K562 (cell line): ENCODE data around the gene PI4K2B. TPM values are rescaled to one million over a fixed set of nuclear protein-coding genes. Genes with fewer than 3 reads are reported as not detected.

Experiments
- BRCA1 ChIP-seq, 2 experiments: fragments of 450-650 bp in 1 of 2; sonication (generic) in 1 of 2; formaldehyde crosslinking in 1 of 2; IDR thresholded peaks; 2 replicates each; pipeline versions ENCODE4 v1.5.0 to v1.6.1; 2017 to 2020; ENCODE audit warnings: mild to moderate bottlenecking in 1 of 2, missing genetic modification reagents in 1 of 2
- BRD9 ChIP-seq: fragments of 450-650 bp; IDR thresholded peaks from 2 replicates; pipeline ENCODE4 v1.6.1; 2018; ENCODE audit warnings: low read depth; ENCODE audit not compliant: partially characterized antibody
- CREB5 ChIP-seq: fragments of 250-450 bp; sonication (Bioruptor Pico); IDR thresholded peaks from 2 replicates; pipeline ENCODE4 v1.5.0; 2020; ENCODE audit warnings: mild to moderate bottlenecking
- DDX20 ChIP-seq: fragments of 450-650 bp; IDR thresholded peaks from 2 replicates; pipeline ENCODE4 v1.6.1; 2016; ENCODE audit warnings: missing genetic modification characterization, low read depth, mild to moderate bottlenecking, missing compliant biosample characterization, moderate library complexity
- IRF2 ChIP-seq: sonication (generic); formaldehyde crosslinking; IDR thresholded peaks from 2 replicates; pipeline ENCODE4 v1.8.1; 2022; ENCODE audit warnings: mild to moderate bottlenecking, missing genetic modification reagents
- KAT2B ChIP-seq: IDR thresholded peaks from one replicate; pipeline ENCODE4 v1.6.1; 2012; ENCODE audit warnings: low read depth, mild to moderate bottlenecking, control low read depth, inconsistent platforms, low read length, moderate library complexity
- LCOR ChIP-seq: sonication (generic); formaldehyde crosslinking; IDR thresholded peaks from 2 replicates; pipeline ENCODE4 v1.8.0; 2022; ENCODE audit warnings: mild to moderate bottlenecking, missing genetic modification reagents
- MCM3 ChIP-seq: fragments of 450-650 bp; IDR thresholded peaks from 2 replicates; pipeline ENCODE4 v1.6.1; 2016
- NBN ChIP-seq: fragments of 450-650 bp; IDR thresholded peaks from 2 replicates; pipeline ENCODE4 v1.6.1; 2016; ENCODE audit warnings: low read depth, mild to moderate bottlenecking
- OTX1 ChIP-seq: fragments of 450-650 bp; formaldehyde crosslinking; IDR thresholded peaks from 2 replicates; pipeline ENCODE4 v1.4.0; 2022; ENCODE audit warnings: mild to moderate bottlenecking
- PREB ChIP-seq: sonication (generic); formaldehyde crosslinking; IDR thresholded peaks from 2 replicates; pipeline ENCODE4 v1.8.1; 2023; ENCODE audit warnings: mild to moderate bottlenecking, missing genetic modification reagents
- RBM14 ChIP-seq: fragments of 200-400 bp; formaldehyde crosslinking; IDR thresholded peaks from 2 replicates; pipeline ENCODE4 v1.6.1; 2018; ENCODE audit warnings: low read depth, mild to moderate bottlenecking, low read length, moderate library complexity, borderline replicate concordance; ENCODE audit not compliant: insufficient read depth
- SIN3B ChIP-seq: fragments of 450-650 bp; IDR thresholded peaks from 2 replicates; pipeline ENCODE4 v1.6.1; 2017; ENCODE audit warnings: low read depth, mild to moderate bottlenecking, moderate library complexity
- SMAD2 ChIP-seq: fragments of 150-350 bp; IDR thresholded peaks from 2 replicates; pipeline ENCODE4 v1.6.1; 2014; ENCODE audit warnings: low read depth, mild to moderate bottlenecking, low read length
- SREBF1 ChIP-seq: fragments of 150-350 bp; IDR thresholded peaks from 2 replicates; pipeline ENCODE4 v1.6.1; 2014; ENCODE audit warnings: antibody characterized with exemption, low read depth, low read length, borderline replicate concordance
- TARDBP ChIP-seq: fragments of 450-650 bp; IDR thresholded peaks from 2 replicates; pipeline ENCODE4 v1.6.1; 2016
- TEAD1 ChIP-seq, 2 experiments: fragments of 450-650 bp in 1 of 2; sonication (generic) in 1 of 2; formaldehyde crosslinking; IDR thresholded peaks; 2 replicates each; pipeline versions ENCODE4 v1.4.0 to v1.8.0; 2020 to 2022; ENCODE audit warnings: mild to moderate bottlenecking in 2 of 2, missing genetic modification reagents in 1 of 2
- TGIF2 ChIP-seq: sonication (generic); formaldehyde crosslinking; IDR thresholded peaks from 2 replicates; pipeline ENCODE4 v1.8.1; 2022; ENCODE audit warnings: mild to moderate bottlenecking, missing genetic modification reagents, moderate library complexity
- USF1 ChIP-seq: sonication (generic); formaldehyde crosslinking; IDR thresholded peaks from 2 replicates; pipeline ENCODE4 v1.9.0; 2022; ENCODE audit warnings: mild to moderate bottlenecking, missing genetic modification reagents
- XRCC4 ChIP-seq: IDR thresholded peaks from one replicate; pipeline ENCODE4 v1.6.1; 2011; ENCODE audit not compliant: insufficient read depth, insufficient read length; ENCODE audit errors: extremely low read depth
- XRCC5 ChIP-seq: fragments of 200-400 bp; formaldehyde crosslinking; IDR thresholded peaks from 2 replicates; pipeline ENCODE4 v1.6.1; 2017; ENCODE audit warnings: low read depth, mild to moderate bottlenecking, low read length
- ZBTB9 ChIP-seq: fragments of 450-650 bp; formaldehyde crosslinking; IDR thresholded peaks from 2 replicates; pipeline ENCODE4 v1.4.0; 2020; ENCODE audit warnings: mild to moderate bottlenecking, moderate library complexity
- ZNF143 ChIP-seq: sonication (generic); formaldehyde crosslinking; IDR thresholded peaks from 2 replicates; pipeline ENCODE4 v1.9.0; 2022; ENCODE audit warnings: mild to moderate bottlenecking, missing genetic modification reagents
- ZNF224 ChIP-seq: sonication (generic); formaldehyde crosslinking; IDR thresholded peaks from 2 replicates; pipeline ENCODE4 v1.8.0; 2022; ENCODE audit warnings: mild to moderate bottlenecking, missing genetic modification reagents
- ZNF778 ChIP-seq: fragments of 450-650 bp; formaldehyde crosslinking; IDR thresholded peaks from 2 replicates; pipeline ENCODE4 v1.4.0; 2020; ENCODE audit warnings: mild to moderate bottlenecking, moderate library complexity
- polyA plus RNA-seq, 8 experiments: library from polyadenylated mRNA; depleted of rRNA in 4 of 8; stranded (reverse) in 5 of 8; unstranded in 3 of 8; fragments of >200 nt; fragmentation: Nextera tagmentation in 2 of 8; fragmentation: Illumina TruSeq in 1 of 8; extraction: Ambion mirVana in 2 of 8; extraction: Trizol in 1 of 8; gene quantifications; 2 replicates each; pipeline versions ENCODE4 v1.2.1 to v1.2.3, GENCODE V29; 2011 to 2014; ENCODE audit warnings: inconsistent platforms in 1 of 8, missing spikeins in 1 of 8
- total RNA-seq, 7 experiments: library from RNA; depleted of rRNA in 6 of 7; stranded (reverse); fragments of >200 nt in 6 of 7; fragmentation: Illumina TruSeq in 2 of 7; extraction: Trizol in 2 of 7; gene quantifications; 2 replicates each; pipeline versions ENCODE4 v1.2.1 to v1.2.3, GENCODE V29; 2011 to 2021; ENCODE audit warnings: low replicate concordance in 1 of 7

The PI4K2B gene
- total and polyA plus RNA-seq, 9 of the 15 experiments (the other 6 are each of a cell fraction or from before 2014, with no cell fraction given) = 4.5 to 21.4 (median 16.5) TPM

GRCh38 chr4:25233737-25234389, at the start of gene PI4K2B (continued):
- no peak for TF ChIP-seq ZBTB9 (CRISPR knock-in tag)
- no peak for TF ChIP-seq TGIF2
- TF ChIP-seq ZNF224 (CRISPR knock-in tag) = no peak
- TF ChIP-seq OTX1 (CRISPR knock-in tag) = no peak
- no peak for TF ChIP-seq PREB (CRISPR knock-in tag)
- TF ChIP-seq SREBF1 = no peak
- no peak for TF ChIP-seq SMAD2
- TF ChIP-seq ZNF143 (CRISPR knock-in tag) = no peak
- TF ChIP-seq USF1 (CRISPR knock-in tag) = peak; percentile 77
- TF ChIP-seq ZNF778 (CRISPR knock-in tag) = no peak
- no peak for TF ChIP-seq TARDBP
- no peak for TF ChIP-seq MCM3
- no peak for TF ChIP-seq KAT2B
- peak; percentile 37; the same call in 1 of the 2 replicates for TF ChIP-seq SIN3B
- no peak for TF ChIP-seq BRD9
- peak in 1 of 2 experiments; percentile 28; a peak in 1 of 4 replicates for TF ChIP-seq TEAD1 (CRISPR knock-in tag; IDR thresholded peaks at IDR 0.05)
- no peak for TF ChIP-seq XRCC4
- no peak for TF ChIP-seq XRCC5
- no peak for TF ChIP-seq CREB5 (CRISPR knock-in tag)
- TF ChIP-seq DDX20 (tag) = no peak
- 0 out of 2 replicates have a peak, but pooled peaks have one; percentile 15 for TF ChIP-seq NBN
- TF ChIP-seq LCOR = 0 out of 2 replicates have a peak, but pooled peaks have one; percentile 13
- no peak for TF ChIP-seq BRCA1 (IDR thresholded peaks at IDR 0.05)
- no peak for TF ChIP-seq BRCA1 (CRISPR knock-in tag; IDR thresholded peaks at IDR 0.05)
- no peak for TF ChIP-seq IRF2 (CRISPR knock-in tag)
- peak; percentile 76; the same call in 1 of the 2 replicates for TF ChIP-seq RBM14
